Vagina (tissue), 2 donors: ENCODE results near the gene KRT31. TPM values are rescaled to one million over a fixed set of nuclear protein-coding genes. Genes with fewer than 3 reads are reported as not detected.
A peak's percentile ranks its signal among the peaks of the same experiment; 100 is the strongest.

Experiments
- DNase-seq, 2 donors: peaks; one replicate each; pipeline ENCODE4 v3.0.0-alpha.2; 2017; ENCODE audit errors: extremely low spot score in 2 of 2
- H3K27ac ChIP-seq: fragments of 200-600 bp; sonication (generic); one replicate; pipeline ENCODE4 v1.5.1; 2019
- H3K27me3 ChIP-seq: fragments of 200-600 bp; sonication (generic); one replicate; pipeline ENCODE4 v1.5.1; 2019
- H3K36me3 ChIP-seq, 2 donors: fragments of 200-600 bp; sonication (generic); one replicate each; pipeline ENCODE4 v1.5.1; 2017 to 2019
- H3K4me1 ChIP-seq: fragments of 200-600 bp; sonication (generic); one replicate; pipeline ENCODE4 v1.5.1; 2019
- H3K4me3 ChIP-seq, 2 donors: fragments of 200-600 bp; sonication (generic); 1 replicate in 1 of 2; 2 replicates in 1 of 2; pipeline ENCODE4 v1.5.1; 2016 to 2019
- H3K9me3 ChIP-seq: fragments of 200-600 bp; sonication (generic); one replicate; pipeline ENCODE4 v1.5.1; 2019
- CTCF ChIP-seq, 3 experiments: fragments of 450-650 bp in 2 of 3; fragments of 200-600 bp in 1 of 3; sonication (generic) in 1 of 3; IDR thresholded peaks; one replicate each; pipeline ENCODE4 v1.5.1; 2017 to 2019; ENCODE audit warnings: antibody characterized with exemption in 3 of 3, mild to moderate bottlenecking in 2 of 3, moderate library complexity in 2 of 3
- POLR2A ChIP-seq, 2 donors: fragments of 450-650 bp; IDR thresholded peaks; one replicate each; pipeline ENCODE4 v1.6.1; 2017; ENCODE audit warnings: antibody characterized with exemption in 2 of 2, mild to moderate bottlenecking in 2 of 2, moderate library complexity in 2 of 2
- POLR2AphosphoS5 ChIP-seq, 2 donors: sonication (generic); formaldehyde crosslinking; IDR thresholded peaks; one replicate each; pipeline ENCODE4 v1.9.0; 2017; ENCODE audit warnings: antibody characterized with exemption in 2 of 2, mild to moderate bottlenecking in 2 of 2, low read depth in 1 of 2; ENCODE audit not compliant: insufficient read depth in 1 of 2
- intact Hi-C: fragments of 100-400 bp; cut with DNase I; formaldehyde crosslinking; loops from one replicate; pipeline ENCODE4 v1.15.1; 2023
- total RNA-seq: library from RNA; depleted of rRNA; stranded (reverse); fragments of >200 nt; gene quantifications from one replicate; pipeline ENCODE4 v1.2.3, GENCODE V29; 2016

The KRT31 gene
- total RNA-seq, 1 donor from 2014 or later = not detected

GRCh38 chr17:41415833-41416335 lies 18.5 kb upstream of the KRT31 start:
- no peak for DNase-seq

GRCh38 chr17:41415411-41415810 lies 18.0 kb upstream of the KRT31 start:
- intact Hi-C loops = no loop called here
- no peak for DNase-seq
- peaks cover 56% of the 10 kb centered on the region for H3K4me1 ChIP-seq
- H3K27ac ChIP-seq = peak overlapping the region; percentile 68
- H3K9me3 ChIP-seq = no peaks in the 10 kb centered on the region
- no peak overlapping the region for H3K4me3 ChIP-seq
- TF ChIP-seq POLR2A (IDR thresholded peaks at IDR 0.05) (no peak), CTCF (IDR thresholded peaks at IDR 0.05) (no peak), POLR2AphosphoS5 (IDR thresholded peaks at IDR 0.05; ENCODE audit: insufficient read depth in 1 of 2, low read depth in 1 of 2) (no peak)
- no peaks in the 10 kb centered on the region for H3K36me3 ChIP-seq
- no peaks in the 10 kb centered on the region for H3K27me3 ChIP-seq

More at GRCh38 chr17:41415833-41416335, 18.5 kb upstream of the KRT31 start:
- Histone ChIP-seq H3K27ac (peak overlapping the region; percentile 68), H3K9me3 (no peaks in the 10 kb centered on the region), H3K27me3 (no peaks in the 10 kb centered on the region), H3K4me3 (no peak overlapping the region), H3K4me1 (peaks cover 61% of the 10 kb centered on the region), H3K36me3 (no peaks in the 10 kb centered on the region)
- TF ChIP-seq POLR2AphosphoS5 (IDR thresholded peaks at IDR 0.05; ENCODE audit: insufficient read depth in 1 of 2, low read depth in 1 of 2) = peak; percentile 17 to 27
- no peak for TF ChIP-seq CTCF (IDR thresholded peaks at IDR 0.05)
- no peak for TF ChIP-seq POLR2A (IDR thresholded peaks at IDR 0.05)
- intact Hi-C loops = no loop called here

GRCh38 chr17:41413982-41414381 lies 16.6 kb upstream of the KRT31 start:
- Histone ChIP-seq H3K27ac (peak overlapping the region; percentile 68), H3K27me3 (no peaks in the 10 kb centered on the region), H3K4me3 (no peak overlapping the region), H3K4me1 (peaks cover 43% of the 10 kb centered on the region), H3K9me3 (no peaks in the 10 kb centered on the region), H3K36me3 (no peaks in the 10 kb centered on the region)
- intact Hi-C loops = no loop called here
- TF ChIP-seq CTCF (IDR thresholded peaks at IDR 0.05) = no peak
- no peak for TF ChIP-seq POLR2AphosphoS5 (IDR thresholded peaks at IDR 0.05; ENCODE audit: insufficient read depth in 1 of 2, low read depth in 1 of 2)
- no peak for TF ChIP-seq POLR2A (IDR thresholded peaks at IDR 0.05)
- DNase-seq = no peak

- Histone ChIP-seq H3K27ac (no peak overlapping the region), H3K36me3 (no peaks in the 10 kb centered on the region), H3K9me3 (no peaks in the 10 kb centered on the region), H3K4me1 (peaks cover 37% of the 10 kb centered on the region), H3K27me3 (no peaks in the 10 kb centered on the region), H3K4me3 (no peak overlapping the region)
- intact Hi-C loops = no loop called here
- no peak for DNase-seq
- no peak for TF ChIP-seq CTCF (IDR thresholded peaks at IDR 0.05)
- TF ChIP-seq POLR2A (IDR thresholded peaks at IDR 0.05) = no peak
- no peak for TF ChIP-seq POLR2AphosphoS5 (IDR thresholded peaks at IDR 0.05; ENCODE audit: insufficient read depth in 1 of 2, low read depth in 1 of 2)
These were observed 16.0 kb upstream of the KRT31 start for GRCh38 chr17:41413353-41413957.

- intact Hi-C loops = no loop called here
- TF ChIP-seq POLR2A (IDR thresholded peaks at IDR 0.05) (no peak), POLR2AphosphoS5 (IDR thresholded peaks at IDR 0.05; ENCODE audit: insufficient read depth in 1 of 2, low read depth in 1 of 2) (no peak), CTCF (IDR thresholded peaks at IDR 0.05) (no peak)
- no peak for DNase-seq
These were observed 13.8 kb upstream of the KRT31 start for GRCh38 chr17:41411072-41411840.

More at GRCh38 chr17:41411072-41411840, 13.8 kb upstream of the KRT31 start:
- Histone ChIP-seq H3K9me3 (no peaks in the 10 kb centered on the region), H3K27me3 (no peaks in the 10 kb centered on the region), H3K4me1 (peaks cover 15% of the 10 kb centered on the region), H3K27ac (no peak overlapping the region), H3K4me3 (no peak overlapping the region), H3K36me3 (no peaks in the 10 kb centered on the region)
